Smooth muscle cell of trachea (primary cell): Measurements from ENCODE around the gene DAZ4. TPM values are rescaled to one million over a fixed set of nuclear protein-coding genes. Genes with fewer than 3 reads are reported as not detected.

Source experiments
- total RNA-seq: library from RNA; depleted of rRNA; stranded (reverse); fragments of >200 nt; gene quantifications from 2 replicates; pipeline ENCODE4 v1.2.1, GENCODE V29; 2014

DAZ4 gene
- total RNA-seq = not detected in 2 replicates

DNA sequence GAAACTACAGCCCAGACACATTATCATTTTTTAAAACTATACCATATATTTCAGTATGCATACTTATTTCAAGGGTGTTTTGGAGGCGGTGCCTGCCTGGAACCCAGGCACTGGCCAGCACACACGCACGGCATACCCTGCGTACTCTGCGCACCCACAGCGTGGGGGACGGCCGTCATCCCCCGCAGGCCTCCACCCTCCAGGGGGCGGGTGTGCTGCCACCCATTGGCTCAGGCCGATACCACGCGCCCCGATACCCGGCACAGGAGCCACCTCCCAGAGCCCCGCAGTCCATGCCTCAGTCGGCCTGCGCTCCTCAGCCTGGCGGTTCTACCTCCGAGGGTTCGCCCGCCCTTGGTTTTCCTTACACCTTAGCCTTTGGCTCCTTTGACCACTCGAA, at the start of gene DAZ4:
DAZ4 (plus strand) TSS at position 301 of the 400 bp plus-strand sequence. CDS start 208 bp downstream, outside the sequence.

GRCh38 chrY:24813293-24813692, 20.4 kb upstream of the DAZ4 start, which contains the start of gene DAZ3:
DAZ3 (minus strand) TSS chrY:24813393; CDS start chrY:24813185, 208 bp downstream.

Other genes with a start within 250 kb of the DAZ4 start
- gene BPY2B, start 215.9 kb upstream of the DAZ4 start, total RNA-seq = not detected in 2 replicates
- gene DAZ3, start 20.5 kb upstream of the DAZ4 start, total RNA-seq = not detected in 2 replicates
- not detected in 2 replicates for gene BPY2C, start 218.2 kb downstream of the DAZ4 start, total RNA-seq